Smooth muscle cell (in vitro differentiated cells): ENCODE data around the gene COQ2. TPM values are rescaled to one million over a fixed set of nuclear protein-coding genes. Genes with fewer than 3 reads are reported as not detected.

ENCODE experiments used
- DNase-seq: peaks from one replicate; lab custom pipeline; 2025; ENCODE audit not compliant: unreplicated experiment; lab: John Stamatoyannopoulos, UW
- H2AFZ ChIP-seq: fragments of 200-600 bp; sonication (generic); 2 replicates; pipeline ENCODE4 v1.6.0; 2016; ENCODE audit warnings: antibody characterized with exemption, low read depth, mild to moderate bottlenecking
- H3F3A ChIP-seq: fragments of 200-600 bp; sonication (generic); 2 replicates; pipeline ENCODE4 v1.6.0; 2017; ENCODE audit warnings: antibody characterized with exemption, low read depth
- H3K27ac ChIP-seq: fragments of 200-600 bp; sonication (generic); 2 replicates; pipeline ENCODE4 v1.5.1; 2016; ENCODE audit warnings: low read depth, mild to moderate bottlenecking
- H3K27me3 ChIP-seq: fragments of 200-600 bp; sonication (generic); 2 replicates; pipeline ENCODE4 v1.6.1; 2016; ENCODE audit warnings: low read depth, mild to moderate bottlenecking
- H3K36me3 ChIP-seq: fragments of 200-600 bp; sonication (generic); 2 replicates; pipeline ENCODE4 v1.5.1; 2016; ENCODE audit warnings: low read depth
- H3K4me1 ChIP-seq: fragments of 200-600 bp; sonication (generic); 2 replicates; pipeline ENCODE4 v1.5.1; 2016; ENCODE audit warnings: low read depth
- H3K4me2 ChIP-seq: fragments of 200-600 bp; sonication (generic); 2 replicates; pipeline ENCODE4 v1.6.0; 2016; ENCODE audit warnings: mild to moderate bottlenecking
- H3K4me3 ChIP-seq: fragments of 200-600 bp; sonication (generic); 2 replicates; pipeline ENCODE4 v1.5.1; 2016; ENCODE audit warnings: mild to moderate bottlenecking
- H3K79me2 ChIP-seq: fragments of 200-600 bp; sonication (generic); 2 replicates; pipeline ENCODE4 v1.6.0; 2016; ENCODE audit warnings: low read depth, mild to moderate bottlenecking
- H3K9ac ChIP-seq: fragments of 200-600 bp; sonication (generic); 2 replicates; pipeline ENCODE4 v1.6.0; 2016; ENCODE audit warnings: low read depth
- H3K9me3 ChIP-seq: fragments of 200-600 bp; sonication (generic); replicated peaks from 2 replicates; pipeline ENCODE4 v1.5.1; 2016; ENCODE audit warnings: low read depth
- H4K20me1 ChIP-seq: fragments of 200-600 bp; sonication (generic); 2 replicates; pipeline ENCODE4 v1.6.0; 2016; ENCODE audit warnings: low read depth
- WGBS: methylation state at CpG from one replicate; pipeline ENCODE4 v1.1.7; 2016; ENCODE audit warnings: low lambda C conversion rate; 5-methylcytosine and 5-hydroxymethylcytosine counted together
- polyA plus RNA-seq: library from polyadenylated mRNA; unstranded; fragments of >200 nt; fragmentation: Nextera tagmentation; extraction: Ambion mirVana; gene quantifications from 2 replicates; pipeline ENCODE4 v1.2.1, GENCODE V29; 2016
- total RNA-seq: library from RNA; depleted of rRNA; stranded (reverse); fragments of >200 nt; gene quantifications from 2 replicates; pipeline ENCODE4 v1.2.3, GENCODE V29; 2014
- TF ChIP-seq, protein P1 (sequence below): fragments of 200-600 bp; sonication (generic); IDR thresholded peaks from 2 replicates; pipeline ENCODE4 v1.5.1; 2017; ENCODE audit warnings: borderline replicate concordance, mild to moderate bottlenecking, antibody characterized with exemption; ENCODE audit not compliant: insufficient read depth, poor library complexity, severe bottlenecking

The COQ2 gene
- total and polyA plus RNA-seq, 2 experiments from 2014 or later, result 5.7 to 8.1 TPM

GRCh38 chr4:83268491-83268890 lies 16.1 kb downstream of the COQ2 start:
- Histone ChIP-seq H3K9me3 (no peaks in the 10 kb centered on the region), H3F3A (peaks cover 4% of the 10 kb centered on the region), H3K27me3 (no peaks in the 10 kb centered on the region), H3K9ac (peak overlapping the region; percentile 22), H3K4me2 (peak overlapping the region; percentile 48), H3K4me3 (no peak overlapping the region), H4K20me1 (no peaks in the 10 kb centered on the region), H3K4me1 (peaks cover 12% of the 10 kb centered on the region), H2AFZ (no peak overlapping the region), H3K27ac (peak overlapping the region; percentile 49), H3K79me2 (no peaks in the 10 kb centered on the region), H3K36me3 (no peaks in the 10 kb centered on the region)
- 89% methylated on average over 2 of the region's 2 CpGs for WGBS
- no peak for DNase-seq
- TF ChIP-seq, protein P1, sequence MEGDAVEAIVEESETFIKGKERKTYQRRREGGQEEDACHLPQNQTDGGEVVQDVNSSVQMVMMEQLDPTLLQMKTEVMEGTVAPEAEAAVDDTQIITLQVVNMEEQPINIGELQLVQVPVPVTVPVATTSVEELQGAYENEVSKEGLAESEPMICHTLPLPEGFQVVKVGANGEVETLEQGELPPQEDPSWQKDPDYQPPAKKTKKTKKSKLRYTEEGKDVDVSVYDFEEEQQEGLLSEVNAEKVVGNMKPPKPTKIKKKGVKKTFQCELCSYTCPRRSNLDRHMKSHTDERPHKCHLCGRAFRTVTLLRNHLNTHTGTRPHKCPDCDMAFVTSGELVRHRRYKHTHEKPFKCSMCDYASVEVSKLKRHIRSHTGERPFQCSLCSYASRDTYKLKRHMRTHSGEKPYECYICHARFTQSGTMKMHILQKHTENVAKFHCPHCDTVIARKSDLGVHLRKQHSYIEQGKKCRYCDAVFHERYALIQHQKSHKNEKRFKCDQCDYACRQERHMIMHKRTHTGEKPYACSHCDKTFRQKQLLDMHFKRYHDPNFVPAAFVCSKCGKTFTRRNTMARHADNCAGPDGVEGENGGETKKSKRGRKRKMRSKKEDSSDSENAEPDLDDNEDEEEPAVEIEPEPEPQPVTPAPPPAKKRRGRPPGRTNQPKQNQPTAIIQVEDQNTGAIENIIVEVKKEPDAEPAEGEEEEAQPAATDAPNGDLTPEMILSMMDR, result no peak

GRCh38 chr4:83267830-83268475 lies 16.6 kb downstream of the COQ2 start:
- Histone ChIP-seq H3K27ac (peak overlapping the region; percentile 49), H3K36me3 (no peaks in the 10 kb centered on the region), H3K9ac (no peak overlapping the region), H4K20me1 (no peaks in the 10 kb centered on the region), H3K4me1 (peaks cover 12% of the 10 kb centered on the region), H3K27me3 (no peaks in the 10 kb centered on the region), H3K4me2 (peak overlapping the region; percentile 48), H2AFZ (no peak overlapping the region), H3K4me3 (no peak overlapping the region), H3K79me2 (no peaks in the 10 kb centered on the region), H3K9me3 (no peaks in the 10 kb centered on the region), H3F3A (peaks cover 4% of the 10 kb centered on the region)
- no peak for DNase-seq
- TF ChIP-seq, protein P1, result no peak
- 84% methylated on average over 3 of the region's 3 CpGs for WGBS

- no peaks in the 10 kb centered on the region for H3K9me3 ChIP-seq
- no peak overlapping the region for H2AFZ ChIP-seq
- DNase-seq, result no peak
- 60% methylated on average over 7 of the region's 7 CpGs for WGBS
- no peaks in the 10 kb centered on the region for H3K36me3 ChIP-seq
- H3K27ac ChIP-seq, result peak overlapping the region; percentile 49
- TF ChIP-seq, protein P1, result no peak
- H3F3A ChIP-seq, result peaks cover 4% of the 10 kb centered on the region
- H3K9ac ChIP-seq, result no peak overlapping the region
- no peaks in the 10 kb centered on the region for H3K27me3 ChIP-seq
- peaks cover 12% of the 10 kb centered on the region for H3K4me1 ChIP-seq
- peak overlapping the region; percentile 43 for H3K4me2 ChIP-seq
- no peaks in the 10 kb centered on the region for H4K20me1 ChIP-seq
- H3K4me3 ChIP-seq, result no peak overlapping the region
- H3K79me2 ChIP-seq, result no peaks in the 10 kb centered on the region
These were observed 17.3 kb downstream of the COQ2 start for GRCh38 chr4:83267121-83267829.
